Activated naive CD4-positive, alpha-beta T cell treated with anti-CD3 and anti-CD28 coated beads, Interleukin-2, amount 10 ng/mL, durations not matched to agents 7 days and 5 days (primary cell): ENCODE data around the gene CCDC106.

Experiments
- CTCF ChIA-PET: fragments of 350-600 bp; sonication (Branson Sonifier 250); formaldehyde crosslinking; loops from one replicate; lab custom pipeline; 2021; ENCODE audit warnings: antibody characterized with exemption; lab: Charles Lee
- DNase-seq: peaks from one replicate; pipeline ENCODE4 v3.0.0-alpha.2; 2020
- H3K27ac Mint-ChIP-seq: one replicate; pipeline ENCODE4 v1.8.0; 2021; ENCODE audit warnings: mild to moderate bottlenecking, moderate library complexity, mixed read lengths
- H3K27me3 Mint-ChIP-seq: one replicate; pipeline ENCODE4 v1.8.0; 2021; ENCODE audit warnings: mild to moderate bottlenecking, mixed read lengths
- H3K36me3 Mint-ChIP-seq: one replicate; pipeline ENCODE4 v1.8.0; 2021; ENCODE audit warnings: mixed read lengths
- H3K4me1 Mint-ChIP-seq: one replicate; pipeline ENCODE4 v1.8.0; 2021; ENCODE audit warnings: mixed read lengths
- H3K4me3 Mint-ChIP-seq: one replicate; pipeline ENCODE4 v1.8.0; 2021; ENCODE audit warnings: mild to moderate bottlenecking, moderate library complexity, mixed read lengths
- H3K9me3 Mint-ChIP-seq: one replicate; pipeline ENCODE4 v1.8.0; 2021; ENCODE audit warnings: mixed read lengths

The CCDC106 gene

DNA sequence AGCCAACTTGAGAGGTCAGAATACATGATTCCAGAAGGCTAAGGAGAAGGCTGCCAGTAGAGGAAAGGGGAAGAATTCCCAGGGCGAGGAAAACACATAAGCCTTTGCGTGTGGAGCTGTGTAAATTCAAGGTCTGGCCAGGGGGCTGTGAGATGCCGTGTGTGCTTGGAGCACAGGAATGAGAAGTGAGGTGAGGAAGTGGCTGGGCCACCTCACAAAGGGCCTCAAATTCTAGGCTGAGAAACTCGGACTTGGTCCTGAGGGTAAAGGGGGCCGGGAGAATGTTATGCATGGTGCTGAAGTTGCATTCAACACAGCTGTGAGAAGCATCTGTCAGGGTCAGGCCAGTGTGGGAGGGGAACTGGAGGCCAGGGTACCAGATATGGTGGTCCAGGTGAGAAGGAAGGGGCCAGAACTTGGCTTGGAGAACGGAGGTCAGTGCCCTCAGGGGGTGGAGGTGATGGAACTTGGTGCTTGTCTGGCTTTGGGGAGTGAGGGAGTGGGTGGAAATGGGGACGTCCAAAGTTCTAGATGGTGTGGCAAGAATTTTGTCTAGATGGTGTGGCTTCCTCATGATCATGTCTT is 12.1 kb upstream of the CCDC106 start:
- H3K27me3 Mint-ChIP-seq: peaks cover 6% of the 10 kb centered on the region
- peaks cover 29% of the 10 kb centered on the region for H3K36me3 Mint-ChIP-seq
- H3K9me3 Mint-ChIP-seq: no peaks in the 10 kb centered on the region
- H3K4me1 Mint-ChIP-seq: peaks cover 74% of the 10 kb centered on the region
- peak overlapping the region; percentile 100 for H3K4me3 Mint-ChIP-seq
- CTCF ChIA-PET: interaction anchor here (1.5 to 1.9 kb wide), 2 partner anchors 10 to 18 kb away, joined by 5 to 8 read pairs; no protein-coding TSS in a partner anchor
- H3K27ac Mint-ChIP-seq: peak overlapping the region; percentile 99
- DNase-seq: no peak

DNA sequence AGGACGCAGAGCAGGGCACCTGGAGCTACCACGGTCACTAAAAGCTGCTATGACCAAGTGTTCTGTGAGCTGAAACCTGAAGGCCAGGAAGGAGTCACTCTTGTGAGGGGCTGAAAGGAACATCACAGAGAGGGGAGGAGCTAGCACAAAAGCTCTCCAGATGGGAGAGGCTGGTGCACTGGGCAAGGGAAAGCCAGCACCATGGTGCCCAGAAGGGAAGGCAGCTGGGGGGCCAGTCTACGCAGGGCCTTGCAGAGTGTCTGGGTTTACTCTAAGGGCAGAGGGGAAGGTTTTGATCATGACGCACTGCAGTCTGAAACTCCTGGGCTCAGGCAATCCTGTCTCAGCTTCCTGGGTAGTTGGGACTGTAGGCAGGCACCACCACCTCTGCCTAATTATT is 11.3 kb upstream of the CCDC106 start:
- DNase-seq: no peak
- CTCF ChIA-PET: interaction anchor here (1.1 to 3.2 kb wide), 3 partner anchors 10 to 169 kb away, joined by 3 to 8 read pairs (median 7); no protein-coding TSS in a partner anchor
- H3K27ac Mint-ChIP-seq: no peak overlapping the region
- peaks cover 73% of the 10 kb centered on the region for H3K4me1 Mint-ChIP-seq
- H3K27me3 Mint-ChIP-seq: peaks cover under 1% of the 10 kb centered on the region
- H3K4me3 Mint-ChIP-seq: peak overlapping the region; percentile 100
- peaks cover 29% of the 10 kb centered on the region for H3K36me3 Mint-ChIP-seq
- no peaks in the 10 kb centered on the region for H3K9me3 Mint-ChIP-seq

DNA sequence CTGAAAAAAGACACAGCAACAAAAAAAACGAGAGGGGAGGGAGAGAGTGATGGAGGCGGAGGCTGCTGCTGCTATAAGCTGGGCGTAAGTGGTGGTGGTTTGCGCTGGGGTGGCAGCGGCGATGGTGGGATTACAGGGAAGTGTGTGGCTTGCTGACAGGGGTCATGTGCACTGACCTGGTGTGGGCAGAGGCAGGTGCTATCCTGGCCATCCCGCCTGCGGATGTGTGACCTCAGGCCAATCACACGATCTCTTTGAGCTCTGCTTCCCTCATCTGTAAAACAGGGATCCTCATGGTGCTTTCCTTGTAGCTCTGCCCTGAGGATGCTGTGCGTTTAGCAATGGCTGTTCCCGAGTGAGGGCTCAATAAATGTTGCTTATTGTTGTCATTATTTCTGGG is 10.5 kb upstream of the CCDC106 start:
- peak overlapping the region; percentile 80 for H3K27ac Mint-ChIP-seq
- no peaks in the 10 kb centered on the region for H3K9me3 Mint-ChIP-seq
- DNase-seq: no peak
- CTCF ChIA-PET: interaction anchor here (0.8 to 3.2 kb wide), 3 partner anchors 12 to 170 kb away, joined by 3 to 7 read pairs (median 3); no protein-coding TSS in a partner anchor
- no peak overlapping the region for H3K4me3 Mint-ChIP-seq
- H3K36me3 Mint-ChIP-seq: peaks cover 29% of the 10 kb centered on the region
- H3K4me1 Mint-ChIP-seq: peaks cover 70% of the 10 kb centered on the region
- no peaks in the 10 kb centered on the region for H3K27me3 Mint-ChIP-seq

DNA sequence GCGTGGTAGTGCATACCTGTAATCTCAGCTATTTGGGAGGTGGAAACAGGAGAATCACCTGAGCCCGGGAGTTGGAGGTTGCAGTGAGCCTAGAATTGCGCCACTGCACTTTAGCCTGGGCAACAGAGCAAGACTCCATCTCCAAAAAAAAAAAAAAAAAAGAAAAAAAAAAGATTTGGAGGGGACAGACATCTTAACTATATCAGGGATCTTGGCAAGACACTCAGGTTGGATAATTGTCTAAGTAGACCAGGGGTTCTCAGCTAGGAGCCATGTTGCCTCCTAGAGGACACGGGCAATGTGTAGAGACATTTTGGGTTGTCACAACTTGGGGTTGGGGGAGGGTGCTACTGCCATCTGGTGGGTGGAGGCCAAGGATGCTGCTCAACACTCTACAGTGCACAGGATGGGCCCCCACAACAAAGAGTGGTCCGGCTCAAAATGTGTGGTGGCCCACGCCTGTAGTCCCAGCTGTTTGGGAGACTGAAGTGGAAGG is 9.1 kb upstream of the CCDC106 start:
- Mint-ChIP-seq H3K27me3 (no peaks in the 10 kb centered on the region), H3K36me3 (peaks cover 33% of the 10 kb centered on the region), H3K4me3 (peak overlapping the region; percentile 3), H3K4me1 (peaks cover 73% of the 10 kb centered on the region), H3K27ac (peak overlapping the region; percentile 90), H3K9me3 (no peaks in the 10 kb centered on the region)
- peak; percentile 75 for DNase-seq
- CTCF ChIA-PET: interaction anchor here (0.6 to 3.2 kb wide), 7 partner anchors 13 to 171 kb away, joined by 3 to 7 read pairs (median 3); partner anchors contain the start of gene ZNF784

DNA sequence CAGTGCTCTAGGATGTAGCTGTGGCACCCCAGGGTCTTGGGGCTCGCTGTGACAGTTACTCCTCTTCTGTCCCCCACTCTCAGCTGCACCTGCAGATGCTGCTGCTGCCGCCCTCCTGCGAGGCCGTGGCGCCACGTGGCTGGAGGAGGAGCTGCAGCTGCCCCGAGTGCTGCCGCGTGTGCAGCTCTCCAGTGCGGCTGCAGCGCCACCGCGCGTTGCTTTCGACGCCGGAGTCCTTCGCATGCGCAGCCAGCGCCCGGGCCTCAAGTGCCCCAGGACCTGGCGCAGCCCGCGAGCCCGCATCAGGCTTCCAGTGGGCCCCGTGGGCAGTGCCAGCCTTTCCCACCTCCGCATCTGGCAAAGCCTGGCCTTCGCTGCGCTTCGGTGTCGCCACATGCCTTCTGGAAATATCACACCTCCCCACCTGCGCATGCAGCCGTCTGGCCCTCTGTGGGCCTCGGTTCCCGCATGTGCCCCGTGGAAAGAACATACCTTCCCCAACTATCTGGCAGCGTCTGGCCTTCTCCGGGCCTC is 7.9 kb upstream of the CCDC106 start:
- Mint-ChIP-seq H3K9me3 (no peaks in the 10 kb centered on the region), H3K27me3 (no peaks in the 10 kb centered on the region), H3K27ac (peak overlapping the region; percentile 90), H3K36me3 (peaks cover 28% of the 10 kb centered on the region), H3K4me1 (peaks cover 76% of the 10 kb centered on the region), H3K4me3 (peak overlapping the region; percentile 67)
- DNase-seq: peak; percentile 76
- CTCF ChIA-PET: interaction anchor here (0.6 to 1.4 kb wide), 5 partner anchors 9 to 1383 kb away, joined by 3 read pairs; partner anchors contain the start of genes LILRB5 and ZNF784

DNA sequence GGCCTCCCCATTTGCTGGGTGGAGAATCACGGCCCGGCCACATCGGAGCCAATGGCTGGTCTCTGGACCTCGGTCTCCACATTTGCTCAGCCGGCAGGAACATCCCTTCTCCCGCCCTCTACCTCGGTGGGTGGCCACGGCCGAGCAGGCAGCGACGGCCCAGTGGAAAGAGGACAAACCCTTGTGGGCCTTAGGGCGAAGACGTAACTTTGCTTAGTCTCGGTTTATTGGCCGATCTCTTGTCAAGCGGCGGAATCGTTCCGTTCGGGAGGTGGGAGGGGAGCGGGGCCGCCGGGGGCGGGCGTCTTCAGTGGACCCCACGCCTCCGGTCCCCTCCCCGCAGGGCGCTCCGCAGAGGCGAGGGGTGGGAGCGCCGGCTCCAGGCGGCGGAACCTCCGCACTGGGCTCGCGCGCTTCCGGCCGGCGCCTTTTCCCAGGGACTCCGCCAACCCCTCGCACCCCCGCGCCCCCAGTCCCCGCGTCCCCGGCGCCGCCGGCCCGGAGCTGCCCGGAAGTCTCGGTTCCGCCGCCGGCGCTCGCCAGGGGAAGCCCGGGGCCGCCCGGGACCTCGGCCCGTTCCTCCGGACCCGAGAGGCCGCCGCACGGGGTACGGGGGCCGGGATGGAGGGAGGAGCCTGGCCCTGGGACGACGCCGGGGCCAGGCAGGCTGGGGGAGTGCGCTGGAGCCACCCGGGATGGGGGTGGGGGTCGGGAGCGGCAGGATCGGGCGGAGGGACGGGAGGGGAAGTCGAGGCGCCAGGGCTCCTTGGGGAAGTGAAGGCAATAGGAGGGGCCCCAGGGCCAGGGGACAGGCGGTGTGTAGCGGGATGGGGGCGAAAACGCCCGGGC is 7.2 kb upstream of the CCDC106 start, which contains the start of gene ZNF580:
ZNF580 (plus strand) TSS at position 426 of the 849 bp plus-strand sequence. CDS start 1,507 bp downstream, outside the sequence.
- H3K4me3 Mint-ChIP-seq: peak within 1 kb of the TSS; percentile 92
- CTCF ChIA-PET: interaction anchor here (1.0 to 1.4 kb wide), 2 partner anchors 17 to 165 kb away, joined by 3 read pairs; partner anchors contain the start of gene ZNF784
- peaks cover 78% of the 10 kb centered on the region for H3K4me1 Mint-ChIP-seq
- DNase-seq: peak; percentile 70
- H3K36me3 Mint-ChIP-seq: peaks cover 23% of the 10 kb centered on the region
- no peaks in the 10 kb centered on the region for H3K9me3 Mint-ChIP-seq
- peak within 1 kb of the TSS; percentile 93 for H3K27ac Mint-ChIP-seq
- H3K27me3 Mint-ChIP-seq: no peaks in the 10 kb centered on the region

DNA sequence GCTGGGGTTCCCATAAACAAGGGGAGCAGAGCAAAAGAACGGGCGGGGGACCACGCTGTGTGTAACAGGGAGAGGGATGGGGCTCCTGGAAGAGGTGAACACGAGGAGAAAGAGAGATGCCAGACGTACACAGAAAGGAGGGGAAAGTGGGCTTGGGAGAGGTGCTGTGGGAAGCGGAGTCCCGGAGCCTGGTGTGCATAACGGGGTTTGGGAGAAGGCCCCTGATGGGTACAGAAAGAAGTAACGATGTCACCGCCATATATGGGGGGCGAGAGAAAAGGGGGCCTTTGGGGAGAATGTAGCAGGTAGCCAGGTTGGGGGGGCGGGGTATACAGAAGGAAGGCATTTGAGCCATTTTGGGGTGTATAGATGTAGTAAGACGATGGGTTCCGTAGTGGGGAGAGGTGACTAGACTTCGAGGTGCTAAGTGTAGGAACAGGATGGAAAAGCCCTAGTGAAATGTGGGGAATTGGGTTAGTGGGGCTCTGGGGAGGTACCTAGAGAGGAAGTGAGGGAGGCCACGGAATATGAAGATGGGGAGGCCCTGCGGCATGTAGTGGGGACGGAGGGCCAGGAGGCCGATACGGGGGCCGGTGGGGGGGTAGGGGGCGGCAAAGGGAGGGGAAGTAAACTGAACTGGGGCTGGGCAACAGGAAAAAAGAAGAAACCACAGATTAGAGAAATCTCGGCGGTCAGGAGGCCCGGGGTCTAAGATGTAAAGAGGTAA is 6.4 kb upstream of the CCDC106 start:
- peak overlapping the region; percentile 92 for H3K4me3 Mint-ChIP-seq
- DNase-seq: peak; percentile 47
- H3K27ac Mint-ChIP-seq: peak overlapping the region; percentile 93
- H3K9me3 Mint-ChIP-seq: no peaks in the 10 kb centered on the region
- peaks cover 17% of the 10 kb centered on the region for H3K36me3 Mint-ChIP-seq
- CTCF ChIA-PET: interaction anchor here (2.7 kb wide), 1 partner anchor 9 kb away, joined by 15 read pairs; no protein-coding TSS in a partner anchor
- peaks cover 72% of the 10 kb centered on the region for H3K4me1 Mint-ChIP-seq
- H3K27me3 Mint-ChIP-seq: no peaks in the 10 kb centered on the region

DNA sequence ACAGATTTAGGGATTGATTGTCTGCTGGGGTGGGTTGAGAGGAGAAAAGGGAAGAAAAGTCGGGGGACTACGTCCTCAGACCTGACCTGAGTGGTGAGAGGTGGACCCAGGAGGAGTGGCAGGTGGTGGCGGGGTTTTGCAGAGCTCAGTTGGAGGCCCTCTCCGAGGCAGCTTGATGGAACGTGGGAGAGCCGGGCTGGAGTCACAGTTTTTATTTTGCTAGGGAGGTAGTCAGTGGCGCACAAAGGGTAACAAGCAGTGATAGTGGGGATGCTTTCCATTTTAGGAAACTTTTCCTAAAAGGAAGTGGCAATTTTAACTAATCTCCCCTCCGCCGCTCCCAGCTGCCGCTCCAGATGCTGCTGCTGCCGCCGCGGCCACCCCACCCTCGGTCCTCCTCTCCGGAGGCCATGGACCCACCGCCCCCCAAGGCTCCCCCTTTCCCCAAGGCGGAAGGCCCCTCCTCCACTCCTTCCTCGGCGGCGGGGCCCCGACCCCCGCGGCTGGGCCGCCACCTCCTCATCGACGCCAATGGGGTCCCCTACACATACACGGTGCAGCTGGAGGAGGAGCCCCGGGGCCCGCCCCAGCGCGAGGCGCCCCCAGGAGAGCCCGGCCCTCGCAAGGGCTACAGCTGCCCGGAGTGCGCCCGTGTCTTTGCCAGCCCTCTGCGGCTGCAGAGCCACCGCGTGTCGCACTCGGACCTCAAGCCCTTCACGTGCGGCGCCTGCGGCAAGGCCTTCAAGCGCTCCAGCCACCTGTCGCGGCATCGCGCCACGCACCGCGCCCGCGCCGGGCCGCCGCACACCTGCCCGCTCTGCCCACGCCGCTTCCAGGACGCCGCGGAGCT is 5.6 kb upstream of the CCDC106 start:
- Mint-ChIP-seq H3K27ac (peak overlapping the region; percentile 93), H3K36me3 (peaks cover 17% of the 10 kb centered on the region), H3K27me3 (no peaks in the 10 kb centered on the region), H3K4me3 (peak overlapping the region; percentile 92), H3K9me3 (no peaks in the 10 kb centered on the region), H3K4me1 (peaks cover 70% of the 10 kb centered on the region)
- CTCF ChIA-PET: interaction anchor here (0.9 to 2.7 kb wide), 4 partner anchors 10 to 139 kb away, joined by 3 to 15 read pairs (median 3); no protein-coding TSS in a partner anchor
- peak; percentile 39 for DNase-seq

DNA sequence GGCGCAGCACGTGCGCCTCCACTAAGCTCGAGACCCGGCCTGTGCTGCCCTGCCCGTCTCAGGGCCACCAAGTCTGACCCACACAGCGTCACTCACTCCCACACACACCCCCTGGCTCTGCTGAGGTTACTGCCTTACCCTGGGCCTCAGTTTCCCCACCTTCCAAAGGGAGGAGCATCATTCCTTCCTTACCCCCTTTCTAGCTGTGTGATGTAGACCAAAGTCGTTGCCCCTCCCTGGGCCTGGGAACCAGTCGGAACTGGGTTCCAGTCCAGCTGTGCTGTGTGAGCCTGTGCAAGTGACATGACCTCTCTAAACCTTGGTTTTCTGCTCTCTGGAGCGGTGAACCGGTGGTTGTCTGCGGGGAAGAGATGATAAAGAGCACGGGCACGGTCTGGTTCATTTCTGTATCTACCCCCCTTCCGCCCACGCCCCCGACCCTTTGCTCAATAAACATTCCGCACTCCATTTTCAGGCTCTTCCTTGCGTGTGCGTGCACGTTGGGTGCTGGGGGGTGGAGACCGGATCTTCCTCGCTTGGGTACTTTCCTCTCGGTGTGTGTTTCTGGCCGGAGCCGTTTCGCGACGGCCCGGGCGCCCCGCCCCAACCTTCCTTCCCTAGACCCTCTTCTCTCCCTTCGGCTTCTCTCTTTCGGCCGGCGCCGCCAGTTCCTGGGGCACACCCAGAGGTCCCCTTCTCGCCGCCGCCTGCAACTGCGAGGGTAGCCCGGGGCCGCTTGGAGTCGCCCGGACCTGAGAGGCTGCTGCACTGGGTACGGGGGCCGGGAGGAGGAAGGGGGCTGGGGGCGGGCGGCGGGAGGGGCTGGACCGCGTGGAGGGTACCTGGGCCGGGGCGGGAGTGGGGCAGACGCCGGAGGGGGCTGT is 4.8 kb upstream of the CCDC106 start, which contains the start of gene ZNF581:
ZNF581 (plus strand) TSS at position 647 of the 884 bp plus-strand sequence. CDS start 923 bp downstream, outside the sequence.
- peak; percentile 84 for DNase-seq
- peak within 1 kb of the TSS; percentile 93 for H3K27ac Mint-ChIP-seq
- H3K4me1 Mint-ChIP-seq: peaks cover 67% of the 10 kb centered on the region
- H3K4me3 Mint-ChIP-seq: peak within 1 kb of the TSS; percentile 92
- H3K9me3 Mint-ChIP-seq: no peaks in the 10 kb centered on the region
- CTCF ChIA-PET: interaction anchor here (0.9 to 2.7 kb wide), 4 partner anchors 10 to 139 kb away, joined by 3 to 15 read pairs (median 3); no protein-coding TSS in a partner anchor
- no peaks in the 10 kb centered on the region for H3K27me3 Mint-ChIP-seq
- H3K36me3 Mint-ChIP-seq: peaks cover 13% of the 10 kb centered on the region

DNA sequence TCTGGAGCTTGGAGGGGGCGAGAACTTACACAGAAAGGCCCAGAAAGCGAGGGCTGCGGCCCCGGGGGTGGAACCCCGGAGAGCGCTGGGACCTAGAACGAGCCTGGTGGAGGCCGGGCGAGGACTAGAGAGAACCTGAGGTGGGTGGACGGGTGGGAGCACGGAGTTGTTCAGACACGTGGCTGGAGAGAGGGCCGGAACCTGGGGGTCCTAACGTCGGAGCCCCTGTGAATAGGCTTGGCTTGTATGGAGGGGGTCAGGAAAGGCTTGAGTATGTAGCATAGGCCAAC is 4.2 kb upstream of the CCDC106 start:
- peak overlapping the region; percentile 93 for H3K27ac Mint-ChIP-seq
- no peak for DNase-seq
- H3K36me3 Mint-ChIP-seq: peaks cover 11% of the 10 kb centered on the region
- H3K4me1 Mint-ChIP-seq: peaks cover 67% of the 10 kb centered on the region
- peak overlapping the region; percentile 92 for H3K4me3 Mint-ChIP-seq
- CTCF ChIA-PET: interaction anchor here (2.7 kb wide), 1 partner anchor 12 kb away, joined by 15 read pairs; no protein-coding TSS in a partner anchor
- H3K9me3 Mint-ChIP-seq: no peaks in the 10 kb centered on the region
- no peaks in the 10 kb centered on the region for H3K27me3 Mint-ChIP-seq

DNA sequence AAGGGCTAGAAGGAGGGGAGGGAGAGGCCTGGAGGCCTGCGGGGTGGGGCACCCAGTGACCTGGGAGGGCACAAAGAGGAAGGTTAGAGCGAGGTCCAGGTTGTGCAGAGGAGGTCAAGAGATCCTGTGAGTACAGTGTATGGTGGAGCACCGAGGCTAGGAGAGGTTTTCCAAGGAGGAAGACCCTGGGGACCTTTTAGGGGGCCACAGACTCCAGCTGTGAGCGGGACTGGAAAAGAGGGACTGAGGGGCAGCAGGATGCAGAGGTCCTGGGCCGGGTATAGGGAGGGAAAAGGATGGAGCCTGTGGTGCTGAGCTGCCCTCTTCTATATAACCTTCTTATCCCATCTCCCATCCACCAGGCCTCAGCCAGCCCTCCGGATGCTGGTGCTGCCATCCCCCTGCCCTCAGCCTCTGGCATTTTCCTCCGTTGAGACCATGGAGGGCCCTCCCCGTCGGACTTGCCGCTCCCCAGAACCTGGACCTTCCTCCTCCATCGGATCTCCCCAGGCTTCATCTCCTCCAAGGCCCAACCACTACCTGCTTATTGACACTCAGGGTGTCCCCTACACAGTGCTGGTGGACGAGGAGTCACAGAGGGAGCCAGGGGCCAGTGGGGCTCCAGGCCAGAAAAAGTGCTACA is 3.7 kb upstream of the CCDC106 start:
- H3K4me1 Mint-ChIP-seq: peaks cover 64% of the 10 kb centered on the region
- H3K27ac Mint-ChIP-seq: peak overlapping the region; percentile 93
- H3K4me3 Mint-ChIP-seq: peak overlapping the region; percentile 92
- no peaks in the 10 kb centered on the region for H3K27me3 Mint-ChIP-seq
- CTCF ChIA-PET: interaction anchor here (1.9 to 2.7 kb wide), 2 partner anchors 11 to 12 kb away, joined by 7 to 15 read pairs; no protein-coding TSS in a partner anchor
- no peaks in the 10 kb centered on the region for H3K9me3 Mint-ChIP-seq
- DNase-seq: no peak
- peaks cover 9% of the 10 kb centered on the region for H3K36me3 Mint-ChIP-seq
